HepG2 (cell line): ENCODE data around the gene CAMSAP2. TPM values are rescaled to one million over a fixed set of nuclear protein-coding genes. Genes with fewer than 3 reads are reported as not detected.
A peak's percentile ranks its signal among the peaks of the same experiment; 100 is the strongest.

Experiments
- AHDC1 ChIP-seq: sonication (generic); formaldehyde crosslinking; IDR thresholded peaks from 2 replicates; pipeline ENCODE4 v1.5.1; 2020; ENCODE audit warnings: mild to moderate bottlenecking, missing genetic modification reagents, borderline replicate concordance
- ATAD3A ChIP-seq: sonication (generic); formaldehyde crosslinking; IDR thresholded peaks from 2 replicates; pipeline ENCODE4 v1.4.0; 2020; ENCODE audit warnings: missing genetic modification reagents
- CENPT ChIP-seq: sonication (generic); formaldehyde crosslinking; IDR thresholded peaks from 2 replicates; pipeline ENCODE4 v1.8.0; 2022; ENCODE audit warnings: low read depth, mild to moderate bottlenecking, moderate library complexity, missing genetic modification reagents
- EED ChIP-seq: sonication (generic); formaldehyde crosslinking; IDR thresholded peaks from 2 replicates; pipeline ENCODE4 v1.5.0; 2020; ENCODE audit warnings: mild to moderate bottlenecking, missing genetic modification reagents
- IKZF4 ChIP-seq: sonication (generic); formaldehyde crosslinking; IDR thresholded peaks from 2 replicates; pipeline ENCODE4 v1.5.1; 2020; ENCODE audit warnings: borderline replicate concordance, mild to moderate bottlenecking, low read depth, missing genetic modification reagents; ENCODE audit errors: not compliant biosample characterization
- MBD4 ChIP-seq: IDR thresholded peaks from 2 replicates; pipeline ENCODE4 v1.6.1; 2012; ENCODE audit warnings: low read length, inconsistent platforms, borderline replicate concordance
- MXD3 ChIP-seq: IDR thresholded peaks from 2 replicates; pipeline ENCODE4 v1.6.1; 2016; ENCODE audit warnings: mild to moderate bottlenecking, missing biosample characterization, missing genetic modification reagents
- RBM39 ChIP-seq: fragments of 200-400 bp; formaldehyde crosslinking; IDR thresholded peaks from one replicate; pipeline ENCODE4 v1.6.1; 2018; ENCODE audit warnings: antibody characterized with exemption, mild to moderate bottlenecking, low read depth, low read length; ENCODE audit not compliant: poor library complexity, severe bottlenecking
- SIN3B ChIP-seq: fragments of 150-350 bp; IDR thresholded peaks from 2 replicates; pipeline ENCODE4 v1.6.1; 2014; ENCODE audit warnings: low read length
- TFDP1 ChIP-seq: IDR thresholded peaks from 2 replicates; pipeline ENCODE4 v1.6.1; 2016; ENCODE audit warnings: missing compliant biosample characterization, missing genetic modification reagents, borderline replicate concordance
- THAP9 ChIP-seq: sonication (generic); formaldehyde crosslinking; IDR thresholded peaks from 2 replicates; pipeline ENCODE4; 2020; ENCODE audit warnings: missing genetic modification reagents, mild to moderate bottlenecking, borderline replicate concordance
- TP53 ChIP-seq: sonication (generic); formaldehyde crosslinking; conservative IDR thresholded peaks from 2 replicates; pipeline ENCODE4 v1.4.0; 2020; ENCODE audit warnings: missing genetic modification reagents
- ZNF253 ChIP-seq: sonication (generic); formaldehyde crosslinking; IDR thresholded peaks from 2 replicates; pipeline ENCODE4 v1.8.0; 2022; ENCODE audit warnings: mild to moderate bottlenecking, missing genetic modification reagents, borderline replicate concordance
- ZNF563 ChIP-seq: sonication (generic); formaldehyde crosslinking; IDR thresholded peaks from 2 replicates; pipeline ENCODE4 v1.8.0; 2022; ENCODE audit warnings: mild to moderate bottlenecking, moderate library complexity, missing genetic modification reagents
- ZNF841 ChIP-seq: sonication (generic); formaldehyde crosslinking; IDR thresholded peaks from 2 replicates; pipeline ENCODE4 v1.8.1; 2023; ENCODE audit warnings: missing genetic modification reagents, borderline replicate concordance
- ZSCAN5A ChIP-seq: sonication (generic); formaldehyde crosslinking; IDR thresholded peaks from 2 replicates; pipeline ENCODE4 v1.8.0; 2022; ENCODE audit warnings: mild to moderate bottlenecking, missing genetic modification reagents, borderline replicate concordance
- polyA plus RNA-seq, 8 experiments: library from polyadenylated mRNA; depleted of rRNA in 3 of 8; stranded (reverse) in 7 of 8; unstranded in 1 of 8; fragments of >200 nt; fragmentation: Illumina TruSeq in 4 of 8; extraction: Trizol in 4 of 8; gene quantifications; 2 replicates each; pipeline versions ENCODE4 v1.2.1 to v1.2.3, GENCODE V29; 2011 to 2016; ENCODE audit warnings: low read depth in 4 of 8, missing spikeins in 1 of 8, mixed read lengths in 1 of 8; ENCODE audit not compliant: insufficient read depth in 1 of 8
- total RNA-seq, 5 experiments: library from RNA; depleted of rRNA; stranded (reverse); fragments of >200 nt; fragmentation: Illumina TruSeq; extraction: Trizol; gene quantifications; 2 replicates each; pipeline ENCODE4 v1.2.3, GENCODE V29; 2016; ENCODE audit warnings: low read depth in 1 of 5

The CAMSAP2 gene
- total and polyA plus RNA-seq, 2 of the 13 experiments (the other 11 are each of a cell fraction or from before 2014, with no cell fraction given), result 3.4 to 8.2 TPM

- 0 out of 2 replicates have a peak, but pooled peaks have one; percentile 69 for TF ChIP-seq THAP9 (CRISPR knock-in tag)
- TF ChIP-seq EED (CRISPR knock-in tag), result no peak
- no peak for TF ChIP-seq SIN3B
- no peak for TF ChIP-seq ZNF841
- TF ChIP-seq MBD4, result no peak
- no peak for TF ChIP-seq ZNF253 (CRISPR knock-in tag)
- TF ChIP-seq CENPT (CRISPR knock-in tag), result no peak
- TF ChIP-seq ATAD3A (CRISPR knock-in tag), result no peak
- TF ChIP-seq AHDC1 (CRISPR knock-in tag), result no peak
- TF ChIP-seq RBM39, result no peak
- TF ChIP-seq TP53, result no peak
- TF ChIP-seq IKZF4 (CRISPR knock-in tag), result no peak
- peak; percentile 45 for TF ChIP-seq TFDP1
- 0 out of 2 replicates have a peak, but pooled peaks have one; percentile 53 for TF ChIP-seq MXD3
- TF ChIP-seq ZSCAN5A (CRISPR knock-in tag), result no peak
- no peak for TF ChIP-seq ZNF563 (CRISPR knock-in tag)
Observed at GRCh38 chr1:200890818-200891773, 152.4 kb downstream of the CAMSAP2 start (continued).
